Parathyroid adenoma (tissue), 2 donors: Measurements from ENCODE around the gene RPS6KA3.

Source experiments
- H2AFZ ChIP-seq: fragments of 300-600 bp; sonication (generic); one replicate; pipeline ENCODE4 v1.7.0; 2017; ENCODE audit warnings: antibody characterized with exemption, mild to moderate bottlenecking
- H3K27ac ChIP-seq: fragments of 300-600 bp; sonication (generic); one replicate; pipeline ENCODE4 v1.7.0; 2017
- H3K27me3 ChIP-seq: fragments of 300-600 bp; sonication (generic); one replicate; pipeline ENCODE4 v1.7.0; 2017; ENCODE audit warnings: low read length; ENCODE audit not compliant: control insufficient read depth, insufficient read depth
- H3K36me3 ChIP-seq: fragments of 300-600 bp; sonication (generic); one replicate; pipeline ENCODE4 v1.7.0; 2017; ENCODE audit warnings: low read length; ENCODE audit not compliant: control insufficient read depth, insufficient read depth
- H3K4me1 ChIP-seq: fragments of 300-600 bp; sonication (generic); one replicate; pipeline ENCODE4 v1.7.0; 2017; ENCODE audit warnings: control low read depth
- H3K4me2 ChIP-seq: fragments of 300-600 bp; sonication (generic); one replicate; pipeline ENCODE4 v1.7.0; 2017; ENCODE audit warnings: low read length
- H3K4me3 ChIP-seq: fragments of 300-600 bp; sonication (generic); one replicate; pipeline ENCODE4 v1.7.0; 2017; ENCODE audit warnings: low read depth, low read length
- H3K79me2 ChIP-seq: fragments of 300-600 bp; sonication (generic); one replicate; pipeline ENCODE4 v1.7.0; 2017; ENCODE audit warnings: control low read depth
- H3K9ac ChIP-seq: fragments of 300-600 bp; sonication (generic); one replicate; pipeline ENCODE4 v1.7.0; 2017; ENCODE audit warnings: mild to moderate bottlenecking
- H3K9me3 ChIP-seq: fragments of 300-600 bp; sonication (generic); one replicate; pipeline ENCODE4 v1.7.0; 2017; ENCODE audit warnings: low read length; ENCODE audit not compliant: control insufficient read depth
- CTCF ChIP-seq: fragments of 300-600 bp; sonication (generic); IDR thresholded peaks from one replicate; pipeline ENCODE4 v1.7.0; 2017; ENCODE audit warnings: antibody characterized with exemption, mild to moderate bottlenecking
- donor health status: primary hyperparathyroidism.

Gene RPS6KA3

GRCh38 chrX:20309806-20310205 lies 43.1 kb upstream of the RPS6KA3 start:
- H3K4me2 ChIP-seq = no peak overlapping the region
- no peak overlapping the region for H3K27ac ChIP-seq
- H3K9me3 ChIP-seq = no peaks in the 10 kb centered on the region
- no peak overlapping the region for H2AFZ ChIP-seq
- H3K4me1 ChIP-seq = no peaks in the 10 kb centered on the region
- no peak overlapping the region for H3K4me3 ChIP-seq
- no peaks in the 10 kb centered on the region for H3K36me3 ChIP-seq
- H3K27me3 ChIP-seq = no peaks in the 10 kb centered on the region
- H3K79me2 ChIP-seq = no peaks in the 10 kb centered on the region
- no peak for TF ChIP-seq CTCF
- no peak overlapping the region for H3K9ac ChIP-seq

GRCh38 chrX:20306668-20307067 lies 40.0 kb upstream of the RPS6KA3 start:
- Histone ChIP-seq H3K9me3 (no peaks in the 10 kb centered on the region), H3K36me3 (no peaks in the 10 kb centered on the region), H3K79me2 (no peaks in the 10 kb centered on the region), H3K27me3 (no peaks in the 10 kb centered on the region), H3K9ac (no peak overlapping the region), H3K27ac (no peak overlapping the region), H2AFZ (no peak overlapping the region), H3K4me1 (no peaks in the 10 kb centered on the region), H3K4me2 (no peak overlapping the region), H3K4me3 (no peak overlapping the region)
- no peak for TF ChIP-seq CTCF

- no peak for TF ChIP-seq CTCF
- H3K27ac ChIP-seq = no peak overlapping the region
- H3K9ac ChIP-seq = no peak overlapping the region
- H3K9me3 ChIP-seq = no peaks in the 10 kb centered on the region
- H3K4me3 ChIP-seq = no peak overlapping the region
- H3K4me1 ChIP-seq = no peaks in the 10 kb centered on the region
- H3K4me2 ChIP-seq = no peak overlapping the region
- no peaks in the 10 kb centered on the region for H3K27me3 ChIP-seq
- H3K79me2 ChIP-seq = no peaks in the 10 kb centered on the region
- H3K36me3 ChIP-seq = no peaks in the 10 kb centered on the region
- H2AFZ ChIP-seq = no peak overlapping the region
Measured at GRCh38 chrX:20300822-20301221, 34.1 kb upstream of the RPS6KA3 start.

- Histone ChIP-seq H3K9ac (no peak overlapping the region), H3K36me3 (no peaks in the 10 kb centered on the region), H3K9me3 (no peaks in the 10 kb centered on the region), H3K27ac (no peak overlapping the region), H3K4me3 (no peak overlapping the region), H3K27me3 (no peaks in the 10 kb centered on the region), H3K79me2 (no peaks in the 10 kb centered on the region), H2AFZ (no peak overlapping the region), H3K4me1 (no peaks in the 10 kb centered on the region), H3K4me2 (no peak overlapping the region)
- no peak for TF ChIP-seq CTCF
Measured at GRCh38 chrX:20294957-20295356, 28.2 kb upstream of the RPS6KA3 start.

GRCh38 chrX:20294284-20294683 lies 27.6 kb upstream of the RPS6KA3 start:
- H3K27ac ChIP-seq = no peak overlapping the region
- no peak overlapping the region for H3K4me2 ChIP-seq
- no peak overlapping the region for H2AFZ ChIP-seq
- no peaks in the 10 kb centered on the region for H3K36me3 ChIP-seq
- TF ChIP-seq CTCF = no peak
- no peaks in the 10 kb centered on the region for H3K27me3 ChIP-seq
- H3K4me1 ChIP-seq = no peaks in the 10 kb centered on the region
- H3K79me2 ChIP-seq = no peaks in the 10 kb centered on the region
- H3K9ac ChIP-seq = no peak overlapping the region
- no peak overlapping the region for H3K4me3 ChIP-seq
- no peaks in the 10 kb centered on the region for H3K9me3 ChIP-seq
